ENCODE measurements around the gene CD36. TPM values are rescaled to one million over a fixed set of nuclear protein-coding genes. Genes with fewer than 3 reads are reported as not detected.

CD36 gene
- polyA plus RNA-seq, 1 donor = 333 TPM

DNA sequence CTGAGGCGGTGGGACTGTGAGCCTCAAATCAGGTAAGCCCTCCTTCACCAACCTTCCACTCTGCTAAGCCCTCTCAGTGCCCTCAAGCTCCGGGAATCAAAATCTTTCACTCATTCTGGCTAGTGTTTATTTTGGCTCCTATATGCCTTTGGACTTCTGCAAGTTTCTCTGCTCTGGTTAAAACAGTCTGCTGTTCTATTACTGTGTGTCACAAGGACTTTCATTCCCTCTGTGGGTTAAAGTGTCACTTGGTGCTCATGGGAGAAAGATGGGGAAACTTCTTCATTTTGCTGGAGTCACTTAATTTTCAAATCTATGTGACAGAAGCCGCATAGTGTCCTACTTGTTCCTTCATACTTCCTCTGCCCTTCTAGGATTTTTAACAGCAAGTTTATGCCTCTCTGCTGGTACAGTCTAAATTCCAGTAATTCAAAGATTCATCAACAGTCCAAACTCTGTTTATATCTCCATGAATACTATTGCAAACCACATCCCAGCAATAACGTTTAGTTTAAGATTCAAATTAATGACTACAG is 61.3 kb downstream of the CD36 start:
- no peak for DNase-seq (ENCODE audit: low read depth)

DNA sequence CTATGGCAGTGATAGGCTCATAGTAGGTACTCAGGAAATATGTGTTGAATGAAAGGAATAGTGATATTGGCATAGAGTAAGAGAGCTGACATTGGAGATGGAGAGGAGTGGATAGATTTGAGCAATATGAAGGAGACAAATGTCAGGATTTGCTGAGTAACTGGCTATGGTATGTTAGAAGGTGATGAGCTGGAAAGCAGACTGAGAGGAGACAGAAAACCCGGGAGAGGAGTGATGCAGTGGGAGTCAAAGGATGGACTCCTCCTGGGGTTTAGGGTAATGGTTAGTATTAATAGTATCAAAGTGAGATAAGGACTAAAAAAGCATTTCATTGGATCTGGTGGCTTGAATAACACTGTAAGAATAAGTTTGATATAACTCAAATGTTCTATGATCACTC is 64.8 kb downstream of the CD36 start:
- no peak for DNase-seq (ENCODE audit: low read depth)

DNA sequence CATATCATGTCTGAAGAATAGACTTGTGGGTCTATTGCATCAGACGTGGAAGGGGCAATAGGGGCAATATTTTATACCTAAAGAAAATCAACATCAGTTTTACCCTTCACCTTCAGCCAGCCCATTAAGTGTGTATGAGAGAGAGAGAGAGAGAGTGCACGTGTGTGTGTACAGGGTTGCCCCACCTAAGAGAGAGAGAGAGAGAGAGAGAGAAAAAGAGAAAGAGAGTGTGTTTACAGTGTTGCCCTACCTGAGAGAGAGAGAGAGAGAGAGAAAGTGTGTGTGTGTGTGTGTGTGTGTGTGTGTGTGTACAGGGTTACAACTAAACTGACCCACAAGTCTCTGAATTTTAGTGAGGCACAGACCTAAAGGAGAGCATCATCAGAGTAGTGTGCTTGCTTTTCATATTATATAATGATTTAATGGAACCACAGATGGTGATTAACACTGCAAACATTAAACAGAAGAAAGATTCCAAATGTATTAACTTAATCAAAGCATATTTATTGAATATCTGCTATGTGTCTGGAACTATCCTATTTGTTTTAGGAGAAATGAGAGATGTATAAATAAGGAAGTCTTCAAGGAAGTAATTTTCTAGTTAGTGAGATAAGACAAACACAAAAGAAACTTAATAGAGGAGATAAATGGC is 66.8 kb downstream of the CD36 start:
- DNase-seq (ENCODE audit: low read depth) = no peak

DNA sequence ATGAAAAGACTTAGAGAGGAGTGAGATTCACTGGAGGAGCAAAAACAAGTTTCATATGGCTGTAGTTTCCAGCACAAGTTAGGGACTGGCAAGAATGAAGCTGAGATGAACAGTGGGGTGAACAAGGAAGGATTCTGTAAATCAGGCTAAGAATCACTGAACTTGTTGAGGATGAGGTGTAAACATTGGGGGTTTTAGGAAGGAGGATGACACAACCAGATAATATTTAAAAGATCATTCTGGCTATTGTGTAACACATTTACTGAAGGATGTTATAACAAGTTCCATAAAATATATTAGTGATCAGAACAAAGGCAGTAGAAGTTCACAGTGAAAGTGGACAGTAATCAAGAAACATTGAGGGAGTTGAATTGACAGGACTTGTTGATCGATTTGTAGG is 68.9 kb downstream of the CD36 start:
- no peak for DNase-seq (ENCODE audit: low read depth)

DNA sequence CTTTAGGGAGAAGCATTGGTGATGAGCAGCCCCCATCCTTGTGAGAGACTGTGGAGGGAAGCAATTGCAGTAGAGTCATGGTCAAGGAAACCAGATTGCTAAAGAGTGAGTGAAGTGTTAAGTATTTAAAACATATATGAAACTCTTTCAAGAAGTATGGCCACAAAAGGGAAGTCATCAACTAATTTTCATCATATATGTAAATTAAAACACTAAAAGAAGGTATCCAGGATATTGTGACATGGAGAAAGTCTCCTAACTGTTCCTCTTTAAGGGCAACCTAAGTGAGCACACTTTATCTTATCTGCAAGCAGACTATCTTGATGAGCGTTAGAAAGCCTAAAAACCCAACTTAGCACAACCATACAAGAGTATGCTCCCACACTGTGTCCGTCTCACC is 69.7 kb downstream of the CD36 start:
- DNase-seq (ENCODE audit: low read depth) = no peak

DNA sequence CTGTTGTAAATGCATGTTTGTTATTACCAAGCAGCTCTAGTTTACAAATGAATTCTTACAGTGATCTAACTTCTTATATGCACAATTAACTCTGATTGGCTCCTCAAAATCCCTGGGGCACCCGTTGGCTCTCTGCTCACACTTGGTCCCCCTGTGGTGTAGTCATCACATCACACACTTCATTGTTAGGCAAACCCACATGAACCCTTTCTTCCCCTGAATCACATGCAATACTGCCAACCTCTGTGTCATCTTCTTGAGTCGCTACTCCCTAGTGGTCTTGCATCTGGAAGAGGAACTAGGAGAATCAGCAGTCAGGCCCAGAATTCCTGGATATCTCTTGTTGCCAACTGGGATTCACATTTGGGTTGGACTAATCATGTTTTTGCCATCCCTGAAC is 73.1 kb downstream of the CD36 start:
- DNase-seq (ENCODE audit: low read depth) = peak; percentile 82

DNA sequence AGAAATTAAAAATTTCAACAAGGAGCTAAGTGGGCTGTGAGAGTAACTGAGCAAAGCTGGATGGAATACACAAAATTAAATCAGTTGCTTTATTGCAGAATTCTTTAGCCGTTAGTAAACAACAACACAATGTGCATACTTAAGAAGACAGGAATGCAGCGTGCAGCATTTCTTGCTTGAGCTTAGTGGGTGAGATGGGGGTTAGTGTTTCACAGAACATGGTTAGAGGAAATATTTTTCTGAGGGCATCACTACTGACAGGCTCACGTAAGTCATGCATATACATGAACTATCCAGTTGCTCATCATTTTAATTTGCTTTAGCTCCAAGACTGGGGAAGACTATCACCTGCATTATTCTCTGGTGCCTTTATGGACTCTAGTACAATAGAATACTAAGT is 80.8 kb downstream of the CD36 start:
- DNase-seq (ENCODE audit: low read depth) = no peak

DNA sequence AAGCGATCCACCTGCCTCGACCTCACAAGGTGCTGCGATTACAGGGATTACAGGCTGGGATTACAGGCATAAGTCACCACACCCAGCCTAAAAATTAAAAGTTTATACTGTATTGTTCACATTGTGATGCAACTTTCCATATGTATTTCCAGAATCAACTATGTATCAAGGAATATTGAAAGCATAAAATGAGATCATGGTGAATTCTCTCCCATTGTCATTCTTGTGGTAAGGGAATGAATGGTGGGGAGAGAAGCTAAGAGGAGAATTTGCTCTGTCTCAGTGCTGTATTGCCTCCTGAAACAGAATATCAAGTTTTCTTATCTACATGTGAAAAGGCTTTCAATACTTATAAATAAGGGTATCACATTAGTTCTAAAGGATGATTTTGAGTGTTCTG is 81.7 kb downstream of the CD36 start:
- DNase-seq (ENCODE audit: low read depth) = no peak

DNA sequence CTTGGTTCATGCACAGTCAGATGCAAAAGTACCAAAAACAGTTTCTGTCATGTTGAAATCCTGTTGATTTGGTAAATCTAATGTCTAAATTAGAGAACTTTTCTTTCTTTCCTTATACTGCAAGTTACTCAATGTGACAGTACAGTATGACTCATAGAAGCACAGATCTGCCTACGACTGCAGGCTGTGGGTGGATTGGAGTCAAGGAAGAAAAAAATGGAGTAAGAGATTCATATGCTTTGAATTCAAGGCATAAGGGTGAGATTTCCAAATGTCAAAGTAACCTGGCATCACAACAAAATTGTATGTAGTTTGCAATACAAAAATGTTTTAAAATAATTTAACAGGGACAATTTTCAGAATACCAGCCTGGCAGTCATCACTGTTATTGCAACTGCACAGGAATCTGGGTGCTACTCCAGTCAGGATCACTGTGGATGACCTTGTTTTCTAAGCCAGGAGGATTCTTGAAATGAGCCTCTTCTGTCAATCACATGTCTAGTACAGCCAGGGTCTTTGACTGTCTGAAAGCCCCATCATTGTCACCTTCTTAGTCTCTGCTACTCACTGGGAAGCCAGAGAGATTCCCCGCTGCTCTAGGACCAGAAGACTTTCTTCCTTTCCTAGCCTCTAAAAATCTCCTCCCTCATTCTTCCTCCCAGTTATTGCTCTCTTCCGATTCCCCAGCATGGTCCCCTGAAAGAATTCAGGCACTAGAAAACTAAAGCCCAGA is 83.6 kb downstream of the CD36 start:
- no peak for DNase-seq (ENCODE audit: low read depth)

DNA sequence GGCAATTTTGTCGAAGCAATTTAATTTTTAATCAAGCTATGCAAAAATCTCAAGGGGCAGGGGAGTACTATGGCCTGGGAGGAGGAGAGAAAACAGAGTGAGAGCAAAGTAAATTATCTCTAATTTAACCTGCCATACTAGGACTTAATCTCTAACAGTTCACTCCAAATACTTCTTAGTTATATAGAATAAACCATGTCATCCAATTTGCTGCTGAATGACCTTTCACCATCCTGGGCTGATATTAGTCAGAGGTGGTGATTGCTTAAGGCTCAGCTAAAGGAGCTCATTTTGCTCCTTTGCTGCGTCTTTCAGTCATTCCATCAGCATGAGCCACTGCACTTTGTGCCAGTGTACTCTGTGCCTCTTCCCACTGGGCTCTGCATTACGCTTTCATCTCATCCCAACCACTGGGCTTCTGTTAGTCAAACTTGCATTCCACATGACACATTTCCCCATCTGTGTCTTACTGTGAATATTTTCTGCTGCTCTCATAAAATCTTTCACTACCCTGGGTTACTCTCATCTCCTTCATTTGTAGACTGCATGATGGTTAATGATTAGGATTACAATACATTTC is 84.3 kb downstream of the CD36 start:
- DNase-seq (ENCODE audit: low read depth) = no peak

DNA sequence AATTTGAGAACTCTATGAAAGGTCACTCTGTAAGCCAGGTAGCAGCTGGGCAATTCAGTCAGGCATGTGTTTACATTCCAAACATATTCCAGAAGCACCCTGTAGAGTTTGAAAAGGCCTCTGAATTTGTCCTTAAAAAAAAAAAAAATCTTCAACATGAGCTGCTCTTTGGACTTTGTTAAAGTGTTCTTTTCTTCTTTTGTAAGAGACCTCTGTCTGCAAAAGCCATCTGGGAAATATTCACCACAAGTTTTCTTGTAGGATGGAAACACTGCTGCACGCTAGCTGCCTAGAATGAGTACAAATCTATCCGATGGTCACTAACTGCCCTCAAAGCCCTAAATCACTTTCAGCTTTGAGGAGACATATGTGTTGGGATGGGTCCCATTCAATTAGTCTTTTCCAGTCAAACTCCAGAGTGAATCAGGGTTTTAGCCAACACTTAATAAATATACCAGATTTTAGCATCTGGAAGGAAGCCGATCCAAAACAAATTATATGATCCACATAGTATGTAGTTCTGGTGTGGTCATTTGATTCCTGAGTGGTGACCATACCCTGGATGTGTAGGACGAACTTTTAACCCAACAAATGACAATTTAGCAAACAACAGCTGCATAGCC is 85.9 kb downstream of the CD36 start:
- DNase-seq (ENCODE audit: low read depth) = peak; percentile 96

DNA sequence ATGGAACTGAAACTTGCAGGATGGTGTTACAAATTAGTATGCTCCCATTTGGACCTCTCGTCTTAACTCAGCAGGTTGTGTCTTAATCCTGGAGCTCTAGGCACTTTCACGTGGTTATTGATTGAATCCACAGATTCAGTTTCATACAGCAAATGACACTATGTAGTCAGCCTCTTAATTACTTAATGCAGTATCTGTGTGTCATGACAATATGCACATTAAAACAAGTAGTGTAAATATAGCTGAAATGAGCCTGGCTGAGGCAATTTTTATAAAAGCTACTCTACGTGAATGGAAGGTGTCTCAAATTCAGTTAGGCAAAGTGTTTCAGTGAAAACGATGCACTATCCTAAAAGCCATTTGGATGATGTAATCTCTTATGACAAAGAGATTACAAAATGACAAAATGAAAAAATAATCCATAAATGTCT is 86.8 kb downstream of the CD36 start:
- DNase-seq (ENCODE audit: low read depth) = no peak

Other genes starting within 250 kb of the CD36 start
- gene GNAT3, start 126.6 kb upstream of the CD36 start, polyA plus RNA-seq (ENCODE audit: insufficient read length) = 0.11 TPM

Data from forelimb muscle (tissue), 1 donor.